K562 (cell line): ENCODE data around the gene TCFL5.

ENCODE experiments used
- EZH2 ChIP-seq: IDR thresholded peaks from 2 replicates; pipeline ENCODE4 v1.6.1; 2012; ENCODE audit warnings: low read depth, mild to moderate bottlenecking, inconsistent platforms, low read length, borderline replicate concordance
- SIX5 ChIP-seq, 2 experiments: IDR thresholded peaks; 2 replicates each; pipeline ENCODE4 v1.6.1; 2011; ENCODE audit warnings: low read length in 2 of 2, borderline replicate concordance in 1 of 2, low read depth in 1 of 2, mild to moderate bottlenecking in 1 of 2, moderate library complexity in 1 of 2; ENCODE audit not compliant: insufficient read depth in 1 of 2
- TCF7L2 ChIP-seq: fragments of 150-350 bp; IDR thresholded peaks from 2 replicates; pipeline ENCODE4 v1.6.1; 2016; ENCODE audit warnings: low read depth, mild to moderate bottlenecking, low read length, moderate library complexity
- YY1 ChIP-seq, 3 experiments: IDR thresholded peaks; 2 replicates each; pipeline ENCODE4 v1.6.1; 2011; ENCODE audit warnings: low read length in 2 of 3, mild to moderate bottlenecking in 2 of 3, moderate library complexity in 2 of 3, borderline replicate concordance in 1 of 3, control low read depth in 1 of 3, low read depth in 1 of 3; ENCODE audit not compliant: insufficient read depth in 3 of 3, insufficient replicate concordance in 2 of 3, control insufficient read depth in 1 of 3, insufficient read length in 1 of 3; ENCODE audit errors: extremely low read depth in 1 of 3

- TF ChIP-seq SIX5 (IDR thresholded peaks at IDR 0.05; ENCODE audit: borderline replicate concordance in 1 of 2, insufficient read depth in 1 of 2, low read depth in 1 of 2, low read length in 2 of 2) (no peak), TCF7L2 (no peak), EZH2 (no peak), YY1 (IDR thresholded peaks at IDR 0.05; ENCODE audit: borderline replicate concordance in 1 of 3, control insufficient read depth in 1 of 3, extremely low read depth in 1 of 3, insufficient read depth in 3 of 3, insufficient read length in 1 of 3, insufficient replicate concordance in 2 of 3, low read depth in 1 of 3, low read length in 2 of 3) (no peak)
These were observed 21.1 kb downstream of the TCFL5 start for GRCh38 chr20:62840244-62841197.
